Testis (tissue), 2 donors: ENCODE measurements around the gene FAM161B.

ENCODE experiments used
- CTCF ChIP-seq, 3 experiments: fragments of 450-650 bp in 2 of 3; fragments of 200-600 bp in 1 of 3; sonication (generic) in 1 of 3; IDR thresholded peaks; one replicate each; pipeline ENCODE4 v1.5.1; 2016 to 2019; ENCODE audit warnings: antibody characterized with exemption in 3 of 3, mild to moderate bottlenecking in 2 of 3, moderate library complexity in 1 of 3
- POLR2A ChIP-seq: fragments of 450-650 bp; IDR thresholded peaks from one replicate; pipeline ENCODE4 v1.6.1; 2017; ENCODE audit warnings: antibody characterized with exemption, mild to moderate bottlenecking, moderate library complexity

- TF ChIP-seq CTCF (IDR thresholded peaks at IDR 0.05) (no peak), POLR2A (no peak)
These were observed 60.5 kb downstream of the FAM161B start for GRCh38 chr14:73889376-73889775.
